SKM-1 (cell line): ENCODE measurements around the gene CACNA1S.

ENCODE experiments used
- DNase-seq: peaks from one replicate; lab custom pipeline; 2025; ENCODE audit not compliant: unreplicated experiment; lab: John Stamatoyannopoulos, UW

CACNA1S gene

GRCh38 chr1:201016211-201016651 lies 96.0 kb downstream of the CACNA1S start:
- peak; percentile 27 for DNase-seq

GRCh38 chr1:201015551-201016091 lies 96.6 kb downstream of the CACNA1S start:
- peak; percentile 53 for DNase-seq

DNA sequence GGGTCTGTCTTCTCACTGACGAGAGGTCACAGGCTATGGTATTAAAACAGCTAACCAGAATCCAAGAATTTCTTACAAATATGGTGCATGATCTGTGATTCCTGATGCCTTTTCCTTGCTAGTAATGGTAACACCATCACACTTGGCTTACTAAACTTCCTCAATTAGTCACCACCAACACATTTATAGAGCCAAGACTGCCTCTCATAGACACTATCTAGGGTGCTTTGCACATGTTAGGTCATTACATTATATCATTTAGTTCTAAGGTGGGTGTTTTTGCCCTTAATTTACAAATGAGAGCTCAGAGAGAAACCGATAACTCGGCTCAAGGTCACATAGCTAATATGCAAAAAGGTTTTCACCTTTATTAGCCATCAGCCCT lies 97.4 kb downstream of the CACNA1S start:
- no peak for DNase-seq

- no peak for DNase-seq
Measured at GRCh38 chr1:201013991-201014815, 98.0 kb downstream of the CACNA1S start.

DNA sequence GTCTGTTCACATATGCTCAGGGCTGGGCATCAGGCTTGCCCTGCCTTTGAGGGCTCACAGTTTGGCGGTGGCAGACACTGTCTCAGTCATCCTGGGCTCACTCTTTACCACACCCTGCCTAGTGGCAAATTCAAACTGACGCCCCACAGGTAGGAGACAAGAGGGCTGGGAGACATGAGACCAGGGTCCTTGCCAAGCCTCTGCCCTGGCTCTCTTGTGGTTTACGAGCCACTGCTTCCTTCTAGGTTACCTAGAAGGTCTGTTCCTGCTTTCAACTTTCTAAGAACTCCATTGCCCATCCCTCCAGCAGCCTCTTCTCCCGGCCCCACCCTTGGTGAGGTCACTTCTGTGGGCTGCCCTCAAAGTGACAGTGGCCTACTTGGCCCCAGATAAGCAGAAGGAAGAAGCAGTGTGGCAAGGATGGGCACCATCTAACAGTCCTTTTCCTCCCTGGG lies 99.2 kb downstream of the CACNA1S start:
- DNase-seq, result peak; percentile 93

- no peak for DNase-seq
Measured at GRCh38 chr1:201011616-201012015, 100.6 kb downstream of the CACNA1S start.

GRCh38 chr1:201009962-201010645 lies 102.1 kb downstream of the CACNA1S start:
- DNase-seq, result no peak

GRCh38 chr1:201008666-201009360 lies 103.4 kb downstream of the CACNA1S start:
- no peak for DNase-seq

GRCh38 chr1:201007481-201007880 lies 104.7 kb downstream of the CACNA1S start:
- no peak for DNase-seq

- DNase-seq, result no peak
Measured at GRCh38 chr1:201006450-201006849, 105.8 kb downstream of the CACNA1S start.

- no peak for DNase-seq
Measured at GRCh38 chr1:201004732-201005131, 107.5 kb downstream of the CACNA1S start.

DNA sequence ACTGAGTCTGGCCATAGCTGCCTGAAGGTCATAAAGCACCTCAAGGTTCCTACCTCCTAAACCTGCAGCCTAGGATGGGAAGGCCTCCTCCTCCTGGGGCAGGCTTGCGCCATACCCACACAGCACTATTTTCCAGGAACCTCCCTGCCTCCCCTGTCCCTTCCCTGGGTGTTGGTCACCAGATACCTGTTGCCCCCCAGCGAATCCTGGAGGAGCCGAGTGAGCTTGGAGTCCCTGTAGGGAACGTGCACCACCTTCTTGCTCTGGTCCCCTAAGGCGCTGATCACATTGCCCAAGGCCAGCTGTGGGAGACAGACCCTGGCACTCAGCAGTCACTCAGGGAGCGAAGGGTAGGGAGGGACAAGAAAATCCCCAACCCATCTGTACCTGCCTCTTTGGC lies 108.1 kb downstream of the CACNA1S start:
- no peak for DNase-seq

- no peak for DNase-seq
Measured at GRCh38 chr1:201002510-201002909, 109.7 kb downstream of the CACNA1S start.

DNA sequence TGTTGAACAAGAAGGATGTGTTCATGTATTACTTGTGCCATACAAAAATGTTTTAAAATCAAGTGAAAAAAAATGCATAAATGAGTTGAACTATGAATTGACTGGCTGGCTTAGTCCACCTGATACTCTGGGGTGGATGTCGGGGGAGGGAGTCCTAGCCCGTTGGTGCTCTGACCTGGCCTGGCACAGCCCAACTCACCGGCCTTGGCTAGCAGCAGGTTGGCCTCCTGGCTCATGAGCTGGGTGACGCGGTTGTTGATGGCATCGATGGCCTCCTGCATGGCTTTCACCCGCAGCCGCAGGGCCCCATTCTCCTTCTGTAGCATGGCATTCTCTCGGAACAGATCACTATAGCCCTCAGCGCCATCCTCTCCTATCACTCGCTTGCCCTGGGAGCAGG lies 110.3 kb downstream of the CACNA1S start:
- DNase-seq, result no peak

DNA sequence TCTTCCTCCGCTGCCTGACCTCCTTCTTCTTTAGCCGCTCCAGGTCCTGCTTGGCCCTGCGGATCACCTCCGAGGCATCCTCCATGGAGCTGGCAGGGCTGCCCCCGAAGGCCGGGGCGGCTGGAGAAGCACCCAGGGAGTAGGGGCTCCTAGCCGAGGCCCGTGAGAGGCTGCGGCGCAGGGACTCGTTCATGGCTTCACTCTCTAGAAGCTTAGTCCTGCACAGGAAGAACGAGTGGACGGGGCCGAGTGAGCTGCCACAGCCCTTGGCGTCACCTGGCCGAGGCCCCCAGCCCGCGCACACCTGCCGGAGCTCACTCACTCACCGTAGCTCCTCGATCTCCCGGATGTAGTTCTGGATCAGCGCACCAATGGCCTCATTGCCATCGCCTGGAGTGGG lies 111.8 kb downstream of the CACNA1S start:
- DNase-seq, result no peak

DNA sequence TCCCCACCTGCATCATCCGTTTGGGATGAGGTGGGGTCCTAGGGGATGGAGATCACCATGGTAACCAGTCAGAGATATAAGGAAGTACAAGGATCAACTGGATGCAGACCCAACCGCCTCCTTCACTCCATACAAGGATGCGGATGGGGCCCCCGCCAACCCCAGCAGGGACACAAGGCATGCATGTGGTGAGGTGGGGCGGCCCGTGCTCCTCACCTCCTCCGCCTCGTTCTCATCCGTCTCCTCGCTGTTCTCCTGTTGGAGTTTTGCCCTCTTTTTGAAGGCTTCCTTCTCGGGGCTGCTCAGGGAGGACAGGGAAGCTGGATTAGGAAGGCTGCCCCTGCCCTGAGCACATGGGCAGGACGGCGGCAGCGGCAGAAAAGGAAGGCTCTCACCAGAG lies 112.6 kb downstream of the CACNA1S start:
- DNase-seq, result no peak

- DNase-seq, result no peak
Measured at GRCh38 chr1:200998323-200998722, 113.9 kb downstream of the CACNA1S start.

GRCh38 chr1:200992382-200993048 lies 119.7 kb downstream of the CACNA1S start:
- DNase-seq, result no peak

DNA sequence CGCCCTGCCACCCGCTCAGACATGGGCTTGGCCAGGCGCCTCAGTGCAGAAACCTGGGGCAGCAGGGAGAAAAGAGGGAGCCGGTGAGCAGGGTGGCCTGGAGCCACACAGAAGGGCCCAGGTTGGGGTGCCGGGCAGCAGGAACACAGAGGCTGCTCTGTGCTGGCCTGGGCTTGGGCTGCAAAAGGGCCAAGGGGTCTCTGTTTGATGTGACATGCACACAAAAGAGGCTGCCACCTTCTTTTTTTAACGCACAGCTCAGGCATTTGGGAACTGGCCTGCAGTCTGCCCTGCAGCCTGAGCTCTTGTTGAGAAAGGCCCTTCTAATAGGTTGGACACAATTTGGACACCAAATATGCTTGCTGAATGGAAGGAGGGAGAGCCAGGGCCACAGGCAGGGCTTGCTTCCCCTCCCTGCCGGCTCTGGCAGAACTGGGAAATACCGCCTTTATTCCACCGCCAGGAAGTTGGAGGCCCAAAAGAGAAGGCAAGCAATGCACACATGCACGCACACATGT lies 121.1 kb downstream of the CACNA1S start:
- DNase-seq, result no peak

- DNase-seq, result no peak
Measured at GRCh38 chr1:200990114-200990513, 122.1 kb downstream of the CACNA1S start.
